GM12878 (cell line): ENCODE measurements around the gene LDLRAD3. TPM values are rescaled to one million over a fixed set of nuclear protein-coding genes. Genes with fewer than 3 reads are reported as not detected.

Source experiments
- ATAC-seq: fragments of 200-7000 bp; cut with Tn5 transposase; 3 replicates; pipeline ENCODE4 v1.9.1; 2020; ENCODE audit warnings: mild to moderate bottlenecking, moderate library complexity
- BruUV-seq: library from RNA; stranded (reverse); fragments of 400-500 nt; replicated peaks from 2 replicates; lab custom pipeline; 2021; lab: Mats Ljungman, UMichigan
- CTCF ChIA-PET: fragments of 300-600 bp; sonication (Branson Sonifier 250); formaldehyde crosslinking; extraction: SDS; loops from one replicate; lab custom pipeline; 2021; ENCODE audit warnings: inconsistent platforms; lab: Yijun Ruan, JAX
- POLR2A ChIA-PET: fragments of 350-600 bp; formaldehyde crosslinking; extraction: SDS; loops from one replicate; lab custom pipeline; 2021; ENCODE audit warnings: inconsistent platforms; lab: Charles Lee
- RAD21 ChIA-PET: fragments of 300-600 bp; sonication (Branson Sonifier 250); formaldehyde crosslinking; loops from one replicate; lab custom pipeline; 2023; ENCODE audit warnings: antibody characterized with exemption; ENCODE audit not compliant: unreplicated experiment; lab: Charles Lee
- SMC1A ChIA-PET: fragments of 300-600 bp; sonication (Branson Sonifier 250); formaldehyde crosslinking; loops from one replicate; lab custom pipeline; 2023; ENCODE audit not compliant: unreplicated experiment, uncharacterized antibody; lab: Charles Lee
- DNase-seq: peaks from one replicate; pipeline ENCODE4 v3.0.0-alpha.2; 2011; ENCODE audit warnings: low read depth, low spot score
- FAIRE-seq: peaks from 3 replicates; lab custom pipeline; 2011; peaks lifted over from hg19 to GRCh38; lab: Jason Lieb, UNC
- H2AFZ ChIP-seq: 2 replicates; pipeline ENCODE4 v1.6.0; 2011; ENCODE audit warnings: low read depth, low read length, control low read depth; ENCODE audit not compliant: control insufficient read depth
- H3K27ac ChIP-seq: 2 replicates; pipeline ENCODE4 v1.5.1; 2011; ENCODE audit warnings: control low read depth; ENCODE audit not compliant: control insufficient read depth, insufficient read depth
- H3K27me3 ChIP-seq, 2 experiments: replicated peaks in 1 of 2; 2 replicates each; pipeline versions ENCODE4 v1.6.0 to v1.6.1; 2011; ENCODE audit warnings: low read length in 1 of 2; ENCODE audit not compliant: control insufficient read depth in 2 of 2, insufficient read depth in 2 of 2
- H3K36me3 ChIP-seq, 2 experiments: 2 replicates each; pipeline ENCODE4 v1.5.1; 2011; ENCODE audit warnings: low read length in 1 of 2; ENCODE audit not compliant: control insufficient read depth in 2 of 2, insufficient read depth in 2 of 2
- H3K4me1 ChIP-seq: 2 replicates; pipeline ENCODE4 v1.6.1; 2011; ENCODE audit warnings: mild to moderate bottlenecking, low read length, moderate library complexity, mixed read lengths; ENCODE audit not compliant: control insufficient read depth, insufficient read depth
- H3K4me2 ChIP-seq: 2 replicates; pipeline ENCODE4 v1.6.0; 2011; ENCODE audit warnings: control low read depth; ENCODE audit not compliant: control insufficient read depth, insufficient read depth
- H3K4me3 ChIP-seq: fragments of 200-600 bp; sonication (generic); 2 replicates; pipeline ENCODE4 v1.5.1; 2016
- H3K79me2 ChIP-seq: 2 replicates; pipeline ENCODE4 v1.6.0; 2011; ENCODE audit warnings: low read length; ENCODE audit not compliant: control insufficient read depth, insufficient read depth
- H3K9ac ChIP-seq: 2 replicates; pipeline ENCODE4 v1.8.0; 2011; ENCODE audit warnings: low read length, control low read depth, mixed read lengths; ENCODE audit not compliant: control insufficient read depth, insufficient read depth
- H3K9me3 ChIP-seq: replicated peaks from 3 replicates; pipeline ENCODE4 v1.5.1; 2011; ENCODE audit warnings: mild to moderate bottlenecking, low read length; ENCODE audit not compliant: control insufficient read depth, insufficient read depth
- H4K20me1 ChIP-seq: 2 replicates; pipeline ENCODE4 v1.6.0; 2011; ENCODE audit not compliant: control insufficient read depth, insufficient read depth
- KDM1A ChIP-seq: fragments of 200-600 bp; sonication (generic); IDR thresholded peaks from 2 replicates; pipeline ENCODE4 v1.6.1; 2016; ENCODE audit warnings: borderline replicate concordance
- KLF5 ChIP-seq: fragments of 450-650 bp; IDR thresholded peaks from 2 replicates; pipeline ENCODE4 v1.6.1; 2014; ENCODE audit warnings: mild to moderate bottlenecking; ENCODE audit not compliant: partially characterized antibody
- MTA2 ChIP-seq: fragments of 450-650 bp; IDR thresholded peaks from 2 replicates; pipeline ENCODE4 v1.6.1; 2016; ENCODE audit warnings: low read depth, mild to moderate bottlenecking, moderate library complexity
- NR2C2 ChIP-seq: IDR thresholded peaks from 2 replicates; pipeline ENCODE4 v1.6.1; 2011; ENCODE audit warnings: borderline replicate concordance, low read depth; ENCODE audit not compliant: control insufficient read depth, insufficient read length
- NRF1 ChIP-seq: conservative IDR thresholded peaks from 2 replicates; pipeline ENCODE4 v1.6.1; 2011; ENCODE audit warnings: mild to moderate bottlenecking, low read depth, low read length, improper control_type of control experiment
- PML ChIP-seq: IDR thresholded peaks from 2 replicates; pipeline ENCODE4 v1.6.1; 2012; ENCODE audit warnings: low read length, inconsistent platforms
- POU2F2 ChIP-seq: IDR thresholded peaks from 3 replicates; pipeline ENCODE4 v1.6.1; 2011; ENCODE audit warnings: low read depth, mild to moderate bottlenecking, low read length, borderline replicate concordance
- RELB ChIP-seq: fragments of 450-650 bp; IDR thresholded peaks from 2 replicates; pipeline ENCODE4 v1.6.1; 2017; ENCODE audit warnings: low read depth, mild to moderate bottlenecking, moderate library complexity
- STAT1 ChIP-seq: fragments of 450-650 bp; conservative IDR thresholded peaks from 2 replicates; pipeline ENCODE4 v1.6.1; 2014; ENCODE audit warnings: antibody characterized with exemption, mild to moderate bottlenecking
- ZBED1 ChIP-seq: IDR thresholded peaks from 2 replicates; pipeline ENCODE4 v1.6.1; 2016; ENCODE audit warnings: borderline replicate concordance
- ZBTB4 ChIP-seq: fragments of 450-650 bp; formaldehyde crosslinking; IDR thresholded peaks from 2 replicates; pipeline ENCODE4 v1.4.0; 2022; ENCODE audit warnings: mild to moderate bottlenecking, moderate library complexity
- ZSCAN29 ChIP-seq: fragments of 450-650 bp; IDR thresholded peaks from 2 replicates; pipeline ENCODE4 v1.6.1; 2017; ENCODE audit warnings: mild to moderate bottlenecking, moderate library complexity
- whole genome bisulfite sequencing: methylation state at CpG from one replicate; pipeline ENCODE4 v1.1.6; 2016; ENCODE audit warnings: low lambda C conversion rate; ENCODE audit not compliant: insufficient replicate concordance, insufficient coverage; ENCODE audit errors: missing lambda C conversion rate; 5-methylcytosine and 5-hydroxymethylcytosine counted together
- in situ Hi-C: fragments of 300-500 bp; cut with MboI; formaldehyde crosslinking; loops from 9 replicates; pipeline ENCODE4 v1.14.3; 2018; ENCODE audit warnings: mixed read lengths
- intact Hi-C: fragments of 100-400 bp; cut with micrococcal nuclease; formaldehyde crosslinking; loops from one replicate; pipeline ENCODE4 v1.14.2; 2022; ENCODE audit not compliant: unreplicated experiment
- polyA plus RNA-seq, 11 experiments: library from polyadenylated mRNA; depleted of rRNA in 4 of 11; unstranded in 6 of 11; stranded (reverse) in 5 of 11; fragments of >200 nt; fragmentation: Nextera tagmentation in 4 of 11; fragmentation: Illumina TruSeq in 1 of 11; extraction: Ambion mirVana in 4 of 11; extraction: Trizol in 1 of 11; gene quantifications; 1 replicate in 1 of 11; 2 replicates in 10 of 11; pipeline versions ENCODE4 v1.2.1 to v1.2.3, GENCODE V29; 2011 to 2016; ENCODE audit warnings: inconsistent platforms in 2 of 11, missing spikeins in 2 of 11, low read depth in 1 of 11
- total RNA-seq, 4 experiments: library from RNA; depleted of rRNA in 3 of 4; stranded (reverse); fragments of >200 nt in 3 of 4; fragmentation: Illumina TruSeq in 1 of 4; extraction: Trizol in 1 of 4; gene quantifications; 2 replicates each; pipeline versions ENCODE4 v1.2.1 to v1.2.3, GENCODE V29; 2013 to 2021

LDLRAD3 gene
- total and polyA plus RNA-seq, 10 of the 15 experiments (the other 5 are each of a cell fraction or from before 2014, with no cell fraction given), result 2.5 to 17.2 (median 10.7) TPM

- no peaks in the 10 kb centered on the region for H3K36me3 ChIP-seq
- H3K9me3 ChIP-seq, result no peaks in the 10 kb centered on the region
- no TSS peak for BruUV-seq
- 39% methylated on average over 5 of the region's 7 CpGs for WGBS
- DNase-seq (no peak), FAIRE-seq (no peak), ATAC-seq (peak; percentile 66)
- no peak overlapping the region for H3K4me3 ChIP-seq
- ChIA-PET SMC1A (no interaction called here), CTCF (interaction anchor here (1.2 kb wide), 1 partner anchor 38 kb away, joined by 3 read pairs; no protein-coding TSS in a partner anchor), RAD21 (interaction anchor here (0.7 kb wide), 1 partner anchor 293 kb away, joined by 3 read pairs; no protein-coding TSS in a partner anchor), POLR2A (no interaction called here)
- H4K20me1 ChIP-seq, result no peaks in the 10 kb centered on the region
- no peak overlapping the region for H2AFZ ChIP-seq
- no peaks in the 10 kb centered on the region for H3K79me2 ChIP-seq
- TF ChIP-seq MTA2 (no peak), ZBTB4 (no peak), NR2C2 (no peak), ZBED1 (no peak), ZSCAN29 (no peak), KLF5 (no peak), PML (no peak), POU2F2 (no peak), RELB (no peak), NRF1 (no peak), KDM1A (no peak), STAT1 (no peak)
- intact Hi-C loops, result no loop called here
- no peaks in the 10 kb centered on the region for H3K27me3 ChIP-seq
- in situ Hi-C loops, result no loop called here
- no peaks in the 10 kb centered on the region for H3K4me1 ChIP-seq
- no peak overlapping the region for H3K4me2 ChIP-seq
- H3K27ac ChIP-seq, result no peak overlapping the region
- no peak overlapping the region for H3K9ac ChIP-seq
Observed at GRCh38 chr11:36212564-36213392, 268.9 kb downstream of the LDLRAD3 start.
